HG02973 (cell line): ENCODE data around the gene NOXO1.

Source experiments
- ATAC-seq: cut with Tn5 transposase; IDR thresholded peaks from one replicate; pipeline ENCODE4 v1.9.1; 2021; ENCODE audit warnings: moderate library complexity; ENCODE audit not compliant: unreplicated experiment

NOXO1 gene

GRCh38 chr16:1980030-1980769 is 1.1 kb downstream of the NOXO1 start:
- ATAC-seq, result no peak

GRCh38 chr16:1979271-1980029 is 1.8 kb downstream of the NOXO1 start:
- ATAC-seq, result no peak

- ATAC-seq, result no peak
Observed at GRCh38 chr16:1978476-1979120, 2.7 kb downstream of the NOXO1 start.

GRCh38 chr16:1977875-1978268 is 3.4 kb downstream of the NOXO1 start:
- ATAC-seq, result no peak

GRCh38 chr16:1976951-1977874 is 4.1 kb downstream of the NOXO1 start:
- no peak for ATAC-seq

GRCh38 chr16:1976216-1976520 is 5.1 kb downstream of the NOXO1 start:
- ATAC-seq, result no peak

- ATAC-seq, result no peak
Observed at GRCh38 chr16:1975432-1976215, 5.6 kb downstream of the NOXO1 start.

- ATAC-seq, result no peak
Observed at GRCh38 chr16:1974157-1975070, 6.9 kb downstream of the NOXO1 start.

- no peak for ATAC-seq
Observed at GRCh38 chr16:1973461-1974156, 7.7 kb downstream of the NOXO1 start.

- ATAC-seq, result no peak
Observed at GRCh38 chr16:1972490-1972877, 8.8 kb downstream of the NOXO1 start.

GRCh38 chr16:1971796-1972489 is 9.3 kb downstream of the NOXO1 start, which contains the start of gene TBL3:
TBL3 (plus strand) TSS chr16:1972053; CDS start chr16:1972165, 112 bp downstream.
- ATAC-seq, result peak; percentile 70

- ATAC-seq, result no peak
Observed at GRCh38 chr16:1968146-1968953, 12.9 kb downstream of the NOXO1 start.

- no peak for ATAC-seq
Observed at GRCh38 chr16:1966460-1966859, 14.8 kb downstream of the NOXO1 start, which contains the start of gene RNF151. RNF151 (plus strand) TSS chr16:1966856; CDS start chr16:1966882, 26 bp downstream.

- no peak for ATAC-seq
Observed at GRCh38 chr16:1965396-1966001, 15.8 kb downstream of the NOXO1 start.

- ATAC-seq, result peak; percentile 73
Observed at GRCh38 chr16:1964506-1965395, 16.5 kb downstream of the NOXO1 start, which contains the start of gene RPS2. RPS2 (minus strand) TSS chr16:1964826; CDS start chr16:1964625, 201 bp downstream.
